GM18867 (cell line): ENCODE results near the gene INPP5A.
"Not testable (repeated sequence)": the region's sequence is repeated elsewhere in the genome, so short reads cannot be mapped to it uniquely, and the experiment has no call there.

Source experiments
- ATAC-seq: cut with Tn5 transposase; IDR thresholded peaks from one replicate; pipeline ENCODE4 v1.9.1; 2021; ENCODE audit warnings: mild to moderate bottlenecking, moderate library complexity; ENCODE audit not compliant: unreplicated experiment

INPP5A gene

DNA sequence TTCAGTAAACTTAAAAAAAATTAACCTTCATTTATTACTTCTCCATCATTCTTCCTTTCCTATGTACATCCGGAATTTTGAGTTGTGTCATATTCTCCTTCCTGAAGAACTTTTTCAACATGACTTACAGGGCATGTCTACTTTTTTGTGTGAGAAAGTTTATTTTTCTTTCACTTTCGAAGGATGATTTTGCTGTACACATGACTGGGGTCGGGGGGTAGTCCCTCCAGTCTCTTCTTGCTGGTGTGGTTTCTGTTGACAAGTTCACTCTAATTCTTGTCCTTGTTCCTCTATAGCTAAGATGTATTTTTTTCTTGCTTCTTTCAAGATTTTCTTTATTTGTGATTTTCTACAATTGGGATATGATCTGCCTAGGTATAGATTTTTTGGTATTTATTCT lies 55.8 kb downstream of the INPP5A start:
- peak; percentile 76 for ATAC-seq

GRCh38 chr10:132593900-132594876 lies 56.6 kb downstream of the INPP5A start:
- ATAC-seq, result peak; percentile 77

DNA sequence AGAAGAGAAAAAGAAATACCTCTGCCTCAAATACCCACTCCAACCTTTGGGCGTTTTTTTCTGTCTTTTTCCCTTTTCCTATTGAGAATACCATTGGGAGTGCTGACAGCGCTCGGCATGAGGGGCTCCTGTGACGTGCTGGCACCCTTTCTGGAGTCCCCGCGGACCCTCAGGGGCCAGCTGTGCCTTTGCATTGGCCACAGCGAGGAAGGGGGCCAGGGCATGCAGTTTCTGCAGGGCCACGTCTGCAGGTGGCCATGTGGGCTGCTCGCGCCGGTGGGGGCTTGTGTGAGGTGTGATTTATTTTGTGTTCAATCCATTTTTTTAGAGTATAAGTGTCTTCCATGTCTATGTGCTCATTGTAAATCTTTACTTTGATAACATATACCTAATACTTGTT lies 57.4 kb downstream of the INPP5A start:
- no peak for ATAC-seq

DNA sequence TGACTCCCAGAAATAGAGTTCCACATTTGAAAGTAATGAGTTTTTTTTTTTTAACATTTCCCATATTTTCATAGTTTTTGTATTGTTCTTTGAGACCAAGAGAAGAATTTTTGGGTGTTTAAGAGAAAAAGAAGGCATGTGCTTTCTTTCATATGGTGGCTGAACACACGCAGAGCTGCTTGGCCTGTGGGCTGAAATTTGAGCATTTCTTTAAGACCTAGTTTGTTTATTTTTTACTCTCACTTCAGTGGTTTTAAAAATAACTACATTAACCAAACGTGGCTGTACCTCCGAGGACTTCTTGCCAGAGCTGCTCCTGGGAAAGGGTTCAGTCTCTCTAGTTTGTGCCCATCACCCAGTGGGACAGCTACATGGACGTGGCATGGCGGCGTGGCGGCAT lies 58.3 kb downstream of the INPP5A start:
- no peak for ATAC-seq

GRCh38 chr10:132596742-132597279 lies 59.2 kb downstream of the INPP5A start:
- ATAC-seq, result no peak

DNA sequence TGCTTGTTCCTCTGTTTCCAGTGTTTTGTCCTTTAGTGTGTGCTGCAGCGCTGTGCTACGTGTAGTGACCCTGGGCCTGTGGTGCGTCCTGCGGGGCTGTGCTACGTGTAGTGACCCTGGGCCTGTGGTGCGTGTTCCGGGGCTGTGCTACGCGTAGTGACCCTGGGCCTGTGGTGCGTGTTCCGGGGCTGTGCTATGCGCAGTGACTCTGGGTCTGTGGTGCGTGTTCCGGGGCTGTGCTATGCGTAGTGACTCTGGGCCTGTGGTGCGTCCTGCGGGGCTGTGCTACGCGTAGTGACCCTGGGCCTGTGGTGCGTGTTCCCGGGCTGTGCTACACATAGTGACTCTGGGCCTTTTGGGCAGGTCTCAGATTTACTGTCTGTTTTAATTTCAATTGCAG lies 60.1 kb downstream of the INPP5A start:
- ATAC-seq, result no peak

DNA sequence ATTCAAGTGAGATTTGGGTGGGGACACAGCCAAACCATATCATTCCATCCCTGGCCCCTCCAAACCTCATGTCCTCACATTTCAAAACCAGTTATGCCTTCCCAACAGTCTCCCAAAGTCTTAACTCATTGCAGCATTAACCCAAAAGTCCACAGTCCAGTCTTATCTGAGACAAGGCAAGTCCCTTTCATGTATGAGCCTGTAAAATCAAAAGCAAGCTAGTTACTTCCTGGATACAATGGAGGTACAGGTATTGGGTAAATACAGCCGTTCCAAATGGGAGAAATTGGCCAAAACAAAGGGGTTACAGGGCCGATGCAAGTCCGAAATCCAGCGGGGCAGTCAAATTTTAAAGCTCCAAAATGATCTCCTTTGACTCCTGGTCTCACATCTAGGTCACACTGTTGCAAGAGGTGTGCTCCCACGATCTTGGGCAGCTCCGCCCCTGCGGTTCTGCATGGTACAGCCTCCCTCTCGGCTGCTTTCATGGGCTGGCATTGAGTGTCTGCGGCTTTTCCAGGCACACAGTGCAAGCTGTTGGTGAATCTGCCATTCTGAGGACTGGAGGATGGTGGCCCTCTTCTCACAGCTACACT lies 61.5 kb downstream of the INPP5A start:
- ATAC-seq, result not testable (repeated sequence)

DNA sequence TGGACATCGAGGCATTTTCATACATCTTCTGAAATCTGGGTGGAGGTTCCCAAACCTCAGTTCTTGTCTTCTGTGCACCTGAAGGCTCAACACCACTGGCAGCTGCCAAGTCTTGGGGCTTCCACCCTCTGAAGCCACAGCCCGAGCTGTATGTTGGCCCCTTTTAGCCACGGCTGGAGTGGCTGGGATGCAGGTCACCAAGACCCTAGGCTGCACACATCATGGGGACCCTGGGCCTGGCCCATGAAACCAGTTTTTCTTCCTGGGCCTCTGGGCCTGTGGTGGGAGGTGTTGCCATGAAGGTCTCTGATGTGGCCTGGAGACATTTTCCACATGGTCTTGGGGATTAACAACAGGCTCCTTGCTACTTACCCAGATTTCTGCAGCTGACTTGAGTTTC lies 62.1 kb downstream of the INPP5A start:
- ATAC-seq, result no peak

DNA sequence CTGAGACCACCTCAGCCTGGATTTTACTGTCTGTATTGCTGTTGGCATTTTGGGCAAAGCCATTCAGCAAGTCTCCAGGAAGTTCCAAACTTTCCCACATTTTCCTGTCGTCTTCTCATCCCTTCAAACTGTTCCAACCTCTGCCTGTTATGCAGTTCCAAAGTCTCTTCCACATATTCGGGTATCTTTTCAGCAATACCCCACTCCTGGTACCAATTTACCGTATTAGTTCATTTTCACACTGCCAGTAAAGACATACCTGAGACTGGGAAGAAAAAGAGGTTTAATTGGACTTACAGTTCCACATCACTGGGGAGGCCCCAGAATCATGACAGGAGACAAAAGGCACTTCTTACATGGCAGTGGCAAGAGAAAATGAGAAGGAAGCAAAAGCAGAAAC lies 62.8 kb downstream of the INPP5A start:
- no peak for ATAC-seq

GRCh38 chr10:132601567-132601966 lies 64.0 kb downstream of the INPP5A start:
- ATAC-seq, result no peak

DNA sequence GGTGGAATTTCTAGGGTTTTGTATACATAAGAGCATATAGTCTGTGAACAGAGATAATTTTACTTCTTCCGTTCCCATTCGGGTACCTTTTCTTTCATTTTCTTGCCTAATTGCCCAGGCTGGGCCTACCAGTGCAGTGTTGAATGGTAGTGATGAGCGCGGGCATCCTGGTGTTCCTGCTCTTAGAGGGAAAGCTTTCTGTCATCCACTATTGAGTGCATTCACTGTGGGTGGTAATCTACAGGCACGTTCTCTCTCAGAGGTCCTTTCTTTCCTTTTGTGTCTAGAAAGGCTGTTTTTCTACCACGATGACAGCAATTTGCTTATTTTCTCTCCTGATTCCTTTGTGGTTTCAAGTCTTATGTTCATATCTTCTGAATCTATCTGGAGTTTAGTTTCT lies 65.0 kb downstream of the INPP5A start:
- ATAC-seq, result no peak

GRCh38 chr10:132603851-132604533 lies 66.4 kb downstream of the INPP5A start:
- no peak for ATAC-seq

- no peak for ATAC-seq
Observed at GRCh38 chr10:132604686-132605085, 67.1 kb downstream of the INPP5A start.

- ATAC-seq, result no peak
Observed at GRCh38 chr10:132605390-132605789, 67.8 kb downstream of the INPP5A start.

GRCh38 chr10:132606031-132606491 lies 68.5 kb downstream of the INPP5A start:
- no peak for ATAC-seq

- no peak for ATAC-seq
Observed at GRCh38 chr10:132606536-132607316, 69.1 kb downstream of the INPP5A start.

DNA sequence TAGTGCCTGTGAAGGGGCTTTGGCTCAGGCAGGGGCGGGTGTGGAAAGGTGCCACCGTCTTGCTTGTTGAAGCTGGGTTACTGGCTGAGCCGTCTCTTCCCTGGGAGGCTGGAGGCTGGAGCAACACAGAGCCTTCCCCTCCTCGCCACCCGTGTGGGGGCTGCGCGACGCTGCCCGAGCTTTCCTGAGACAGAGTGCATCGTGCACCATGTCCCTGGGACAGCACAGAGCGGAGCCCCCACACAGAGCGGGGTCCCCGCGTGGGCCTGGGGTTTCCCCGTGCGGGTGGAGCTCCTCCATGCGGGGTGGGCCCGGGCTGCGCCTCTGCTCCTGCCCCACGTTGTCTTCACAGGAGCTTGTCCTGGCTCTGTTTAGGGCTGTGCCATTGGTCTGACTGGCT lies 69.9 kb downstream of the INPP5A start:
- no peak for ATAC-seq

DNA sequence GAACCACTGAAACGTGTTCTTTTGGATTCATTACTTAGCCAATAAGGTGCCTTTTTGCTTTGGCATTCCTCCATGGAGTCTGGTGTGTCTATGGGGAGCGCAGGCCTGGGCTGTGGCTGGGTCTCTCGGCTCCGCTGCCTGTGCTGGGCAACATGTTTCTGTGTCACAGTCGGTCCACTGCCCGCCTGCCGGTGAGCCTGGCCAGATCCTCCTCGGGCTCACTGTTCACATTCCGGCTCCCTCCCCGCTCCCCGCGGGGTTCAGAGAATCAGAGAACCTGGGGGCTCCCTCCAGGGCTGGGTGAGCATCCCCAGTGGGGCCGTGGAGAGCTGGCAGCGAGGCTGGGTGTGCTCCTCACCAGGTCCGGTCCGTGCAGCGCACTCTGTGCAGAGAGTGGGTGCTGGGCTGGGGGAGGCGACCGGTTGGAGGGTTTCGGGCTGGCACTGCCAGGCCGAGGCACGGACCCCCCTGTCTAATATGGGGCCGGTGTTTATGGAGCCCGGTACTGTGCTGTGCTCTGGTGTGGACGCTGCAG lies 70.4 kb downstream of the INPP5A start:
- ATAC-seq, result no peak

DNA sequence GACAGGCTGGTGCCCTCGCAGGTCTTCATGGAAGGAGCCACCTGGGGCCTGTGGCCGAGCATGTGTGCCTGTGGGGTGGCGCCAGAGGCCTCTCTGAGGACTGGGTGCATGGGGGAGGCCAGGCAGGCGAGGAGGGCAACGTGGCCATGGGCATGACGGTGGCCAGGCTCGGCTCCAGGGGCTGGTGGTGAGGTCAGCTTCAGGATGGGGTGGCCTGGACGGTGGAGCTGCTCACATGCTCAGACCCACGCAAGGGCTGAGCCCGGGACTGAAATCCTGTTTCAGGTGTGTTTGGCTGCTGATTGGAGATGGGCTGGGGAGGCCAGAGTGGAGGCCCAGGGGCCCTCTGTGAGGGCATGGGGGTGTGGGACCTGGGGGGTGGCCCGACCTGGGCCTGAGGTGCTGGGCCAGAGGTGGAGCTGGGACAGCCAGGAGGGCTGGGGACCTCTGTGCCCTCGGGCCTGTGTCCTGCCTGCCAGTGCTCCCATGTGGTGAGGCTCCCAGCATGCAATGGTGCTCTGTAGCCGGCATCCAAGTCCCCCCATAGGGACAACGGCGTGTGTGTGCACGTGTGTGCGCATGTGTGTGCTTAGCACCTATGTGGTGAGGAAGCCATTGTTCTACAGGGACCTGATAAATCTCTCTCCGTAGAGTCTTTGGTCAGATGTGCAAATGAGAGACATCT lies 71.1 kb downstream of the INPP5A start:
- no peak for ATAC-seq

- ATAC-seq, result no peak
Observed at GRCh38 chr10:132609211-132609610, 71.6 kb downstream of the INPP5A start.
